OCI-LY7 (cell line): ENCODE data around the gene CA10.

Experiments
- CTCF ChIP-seq: fragments of 200-600 bp; sonication (generic); conservative IDR thresholded peaks from 2 replicates; pipeline ENCODE4 v1.5.1; 2014; ENCODE audit warnings: mild to moderate bottlenecking, antibody characterized with exemption, low read length, moderate library complexity, mixed read lengths
- EZH2phosphoT487 ChIP-seq: fragments of 200-600 bp; sonication (generic); IDR thresholded peaks from 2 replicates; pipeline ENCODE4 v1.6.1; 2018; ENCODE audit warnings: low read depth, borderline replicate concordance, mild to moderate bottlenecking, mixed run types, antibody characterized with exemption, low read length, moderate library complexity, mixed read lengths

DNA sequence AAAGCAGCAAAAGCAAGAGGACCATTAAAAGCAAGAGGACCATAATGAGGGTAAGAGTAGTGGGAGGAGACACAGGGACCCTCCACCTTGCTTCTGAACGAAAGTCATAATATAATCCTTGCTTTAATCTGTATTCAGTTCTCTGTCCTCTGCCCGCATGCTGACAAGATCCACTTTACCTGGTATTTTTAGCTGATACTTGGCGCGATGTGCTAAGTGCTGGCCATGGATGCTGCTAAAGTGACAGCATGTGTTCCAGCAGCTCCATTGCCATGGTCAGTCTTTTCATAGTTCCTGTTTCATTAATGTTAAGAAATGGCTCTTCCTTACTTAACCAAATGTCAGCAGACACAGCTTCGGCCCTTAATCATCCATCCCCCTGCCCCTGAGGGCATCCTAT is 86.8 kb downstream of the CA10 start:
- TF ChIP-seq CTCF: no peak
- no peak for TF ChIP-seq EZH2phosphoT487
